HG03097 (cell line): ENCODE data around the gene CTNNA2.

ENCODE experiments used
- ATAC-seq: cut with Tn5 transposase; IDR thresholded peaks from one replicate; pipeline ENCODE4 v1.9.1; 2021; ENCODE audit not compliant: unreplicated experiment, low FRiP score

Gene CTNNA2

GRCh38 chr2:80499095-80499494 is 986.2 kb downstream of the CTNNA2 start:
- ATAC-seq, result no peak

- ATAC-seq, result no peak
Observed at GRCh38 chr2:80501874-80502624, 989.2 kb downstream of the CTNNA2 start.

GRCh38 chr2:80506563-80506962 is 993.7 kb downstream of the CTNNA2 start:
- no peak for ATAC-seq

GRCh38 chr2:80510716-80511115 is 997.9 kb downstream of the CTNNA2 start:
- no peak for ATAC-seq

- ATAC-seq, result no peak
Observed at GRCh38 chr2:80515964-80516363, 1003.1 kb downstream of the CTNNA2 start.

- ATAC-seq, result no peak
Observed at GRCh38 chr2:80517316-80517715, 1004.5 kb downstream of the CTNNA2 start.

- no peak for ATAC-seq
Observed at GRCh38 chr2:80519121-80519643, 1006.3 kb downstream of the CTNNA2 start.

- ATAC-seq, result no peak
Observed at GRCh38 chr2:80519699-80520291, 1006.9 kb downstream of the CTNNA2 start.

- no peak for ATAC-seq
Observed at GRCh38 chr2:80525152-80525551, 1012.3 kb downstream of the CTNNA2 start.

- ATAC-seq, result no peak
Observed at GRCh38 chr2:80527119-80527518, 1014.3 kb downstream of the CTNNA2 start.

GRCh38 chr2:80529466-80530165 is 1016.8 kb downstream of the CTNNA2 start:
- ATAC-seq, result no peak

GRCh38 chr2:80530442-80531064 is 1017.7 kb downstream of the CTNNA2 start:
- ATAC-seq, result no peak

- ATAC-seq, result no peak
Observed at GRCh38 chr2:80531319-80531718, 1018.5 kb downstream of the CTNNA2 start.

GRCh38 chr2:80545420-80546210 is 1032.8 kb downstream of the CTNNA2 start:
- ATAC-seq, result no peak

- no peak for ATAC-seq
Observed at GRCh38 chr2:80546766-80547165, 1033.9 kb downstream of the CTNNA2 start.

- ATAC-seq, result no peak
Observed at GRCh38 chr2:80547344-80547743, 1034.5 kb downstream of the CTNNA2 start.

- ATAC-seq, result no peak
Observed at GRCh38 chr2:80548469-80548868, 1035.6 kb downstream of the CTNNA2 start.

- no peak for ATAC-seq
Observed at GRCh38 chr2:80549901-80550300, 1037.0 kb downstream of the CTNNA2 start.

GRCh38 chr2:80560326-80560725 is 1047.5 kb downstream of the CTNNA2 start:
- no peak for ATAC-seq

- no peak for ATAC-seq
Observed at GRCh38 chr2:80568011-80568410, 1055.2 kb downstream of the CTNNA2 start.
